Ramos (cell line): ENCODE data around the gene TAF3.

Experiments used
- in situ Hi-C: fragments of 300-500 bp; cut with MboI; formaldehyde crosslinking; loops from one replicate; pipeline ENCODE4 v1.14.3; 2022; ENCODE audit warnings: low sequenced_read_pairs; ENCODE audit not compliant: unreplicated experiment

The TAF3 gene

DNA sequence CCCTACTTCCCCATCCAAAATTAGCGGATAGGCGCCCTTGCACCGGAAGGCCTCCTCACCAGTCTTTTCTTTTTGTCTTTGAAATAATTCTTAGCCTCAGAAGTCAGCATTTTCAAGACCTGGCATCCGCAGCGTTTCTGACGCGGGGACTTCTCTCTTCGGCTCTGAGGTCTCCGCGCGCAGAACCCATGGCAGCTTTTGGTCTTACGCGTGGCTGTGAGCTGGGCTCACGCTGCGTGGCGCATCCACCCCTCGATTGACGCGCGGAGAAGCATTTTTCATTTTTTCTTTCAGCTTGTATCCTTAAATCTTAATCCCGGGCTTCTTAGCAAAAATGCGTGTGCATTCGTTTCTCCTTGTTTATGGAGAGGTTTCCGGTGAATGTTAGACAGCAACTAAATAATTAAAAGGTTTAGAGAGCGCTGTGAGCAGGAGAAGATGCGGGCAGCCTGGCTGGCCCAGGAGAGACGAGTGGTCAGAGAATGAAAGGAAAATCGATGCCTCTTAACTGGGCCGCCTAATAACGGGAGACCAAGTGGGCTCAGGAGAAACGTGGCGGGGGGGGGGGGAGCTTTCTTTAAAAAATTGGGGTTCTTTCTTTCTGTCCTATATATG is 234.1 kb downstream of the TAF3 start:
- in situ Hi-C loops, result no loop called here

DNA sequence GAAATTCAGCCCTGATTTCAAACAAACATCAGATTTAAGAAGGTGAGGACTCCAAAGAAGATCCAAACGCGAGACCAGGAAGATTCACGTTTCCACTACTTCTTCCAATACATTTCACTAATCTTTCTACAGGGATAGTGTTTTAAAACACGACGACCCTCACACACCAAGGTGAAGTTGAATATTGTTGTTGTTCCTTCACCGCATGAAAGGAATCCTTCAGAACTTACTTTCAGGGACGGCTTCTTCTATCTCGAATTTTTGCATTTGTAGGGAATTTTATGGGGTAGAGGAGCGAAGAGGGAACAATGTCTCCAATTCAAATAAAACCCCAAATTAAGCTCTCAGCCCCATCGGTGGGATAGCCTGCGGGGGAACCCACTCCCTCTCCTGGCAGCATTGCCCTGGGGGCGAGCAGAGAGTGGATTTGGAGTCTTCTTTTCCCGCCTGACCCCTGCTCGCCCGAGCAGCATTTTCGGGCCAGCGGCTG is 234.7 kb downstream of the TAF3 start:
- in situ Hi-C loops, result no loop called here

DNA sequence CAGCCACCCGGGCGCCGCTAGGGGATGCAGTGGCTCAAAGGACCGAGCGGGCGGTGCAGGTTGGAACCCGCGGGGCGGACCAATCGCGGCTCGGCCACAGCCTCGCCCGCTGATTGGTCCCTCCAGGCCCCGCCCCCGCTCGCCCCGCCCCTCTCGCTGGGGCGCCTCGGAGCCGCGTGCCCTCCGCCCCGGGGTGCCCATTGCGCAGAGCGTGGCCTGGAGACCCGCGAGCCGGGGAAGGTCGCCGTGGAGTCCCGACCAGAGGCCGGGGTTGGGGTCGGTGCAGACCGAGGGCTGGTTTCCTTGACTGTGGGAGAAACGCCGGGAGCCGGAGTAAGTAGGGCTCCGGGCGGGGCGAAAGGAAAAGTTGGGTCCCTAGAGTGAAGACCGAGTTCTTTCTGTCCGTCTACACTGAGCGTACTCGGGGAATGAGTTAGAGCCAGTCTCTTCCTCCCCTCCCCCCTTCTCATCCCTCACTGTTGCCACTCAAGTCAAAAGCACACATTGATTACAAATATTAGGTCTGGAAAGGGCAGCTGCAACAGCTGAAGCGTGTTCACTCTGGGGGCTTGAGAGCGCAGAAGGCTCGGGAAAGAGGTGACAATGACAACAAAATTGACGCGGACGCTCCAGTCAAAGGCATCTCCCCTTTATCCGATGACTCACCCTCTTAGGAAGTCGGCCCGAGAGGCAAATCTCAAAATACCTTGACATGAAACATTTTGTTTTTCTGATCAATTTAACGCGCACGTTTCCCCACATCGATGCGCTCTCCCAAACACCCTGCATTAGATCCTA is 235.3 kb downstream of the TAF3 start:
- in situ Hi-C loops, result no loop called here

DNA sequence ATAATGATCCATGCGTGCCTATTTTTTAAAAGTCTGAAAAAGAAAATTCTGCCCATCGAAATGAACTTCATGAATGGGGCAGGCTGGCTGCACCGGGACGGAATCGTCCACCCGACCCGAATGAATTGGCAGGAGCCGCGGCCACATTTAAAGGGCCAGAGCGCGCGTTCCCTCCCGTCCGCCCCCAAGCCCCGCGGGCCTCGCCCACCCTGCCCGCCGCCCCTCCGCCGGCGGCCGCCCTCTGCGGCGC is 235.9 kb downstream of the TAF3 start:
- in situ Hi-C loops, result no loop called here

DNA sequence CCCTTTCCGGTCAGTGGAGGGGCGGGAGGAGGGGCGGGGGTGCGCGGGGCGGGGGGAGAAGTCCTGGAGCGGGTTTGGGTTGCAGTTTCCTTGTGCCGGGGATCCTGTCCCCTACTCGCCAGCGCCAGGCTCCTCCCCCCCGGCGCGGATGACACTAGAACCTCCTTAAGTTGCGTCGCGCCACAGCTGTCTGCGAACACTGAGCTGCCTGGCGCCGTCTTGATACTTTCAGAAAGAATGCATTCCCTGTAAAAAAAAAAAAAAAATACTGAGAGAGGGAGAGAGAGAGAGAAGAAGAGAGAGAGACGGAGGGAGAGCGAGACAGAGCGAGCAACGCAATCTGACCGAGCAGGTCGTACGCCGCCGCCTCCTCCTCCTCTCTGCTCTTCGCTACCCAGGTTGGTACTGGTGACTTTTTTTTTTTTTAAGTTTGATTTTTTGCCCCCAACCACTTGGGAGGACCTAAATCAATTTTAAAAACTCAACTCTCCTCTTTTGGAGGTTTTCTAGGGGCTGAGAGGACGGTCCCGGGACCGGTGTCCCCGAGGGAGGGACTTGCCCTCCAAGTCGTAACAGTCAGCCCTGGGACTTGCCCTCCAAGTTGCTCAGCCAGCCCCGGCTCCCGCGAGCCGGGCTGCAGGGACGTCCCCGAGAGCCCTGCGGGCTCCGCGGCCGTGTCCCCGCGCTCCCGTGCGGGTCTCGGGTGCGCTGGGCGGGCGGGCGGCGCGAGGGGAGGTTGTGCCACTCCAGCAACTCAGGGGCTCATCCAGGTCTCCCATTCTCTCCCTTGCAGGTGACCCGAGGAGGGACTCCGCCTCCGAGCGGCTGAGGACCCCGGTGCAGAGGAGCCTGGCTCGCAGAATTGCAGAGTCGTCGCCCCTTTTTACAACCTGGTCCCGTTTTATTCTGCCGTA is 236.4 kb downstream of the TAF3 start, which contains the start of gene GATA3:
TSS of gene GATA3 (plus strand) at position 195 of the 914 bp plus-strand sequence. CDS start 968 bp downstream, outside the sequence.
- in situ Hi-C loops, result no loop called here

DNA sequence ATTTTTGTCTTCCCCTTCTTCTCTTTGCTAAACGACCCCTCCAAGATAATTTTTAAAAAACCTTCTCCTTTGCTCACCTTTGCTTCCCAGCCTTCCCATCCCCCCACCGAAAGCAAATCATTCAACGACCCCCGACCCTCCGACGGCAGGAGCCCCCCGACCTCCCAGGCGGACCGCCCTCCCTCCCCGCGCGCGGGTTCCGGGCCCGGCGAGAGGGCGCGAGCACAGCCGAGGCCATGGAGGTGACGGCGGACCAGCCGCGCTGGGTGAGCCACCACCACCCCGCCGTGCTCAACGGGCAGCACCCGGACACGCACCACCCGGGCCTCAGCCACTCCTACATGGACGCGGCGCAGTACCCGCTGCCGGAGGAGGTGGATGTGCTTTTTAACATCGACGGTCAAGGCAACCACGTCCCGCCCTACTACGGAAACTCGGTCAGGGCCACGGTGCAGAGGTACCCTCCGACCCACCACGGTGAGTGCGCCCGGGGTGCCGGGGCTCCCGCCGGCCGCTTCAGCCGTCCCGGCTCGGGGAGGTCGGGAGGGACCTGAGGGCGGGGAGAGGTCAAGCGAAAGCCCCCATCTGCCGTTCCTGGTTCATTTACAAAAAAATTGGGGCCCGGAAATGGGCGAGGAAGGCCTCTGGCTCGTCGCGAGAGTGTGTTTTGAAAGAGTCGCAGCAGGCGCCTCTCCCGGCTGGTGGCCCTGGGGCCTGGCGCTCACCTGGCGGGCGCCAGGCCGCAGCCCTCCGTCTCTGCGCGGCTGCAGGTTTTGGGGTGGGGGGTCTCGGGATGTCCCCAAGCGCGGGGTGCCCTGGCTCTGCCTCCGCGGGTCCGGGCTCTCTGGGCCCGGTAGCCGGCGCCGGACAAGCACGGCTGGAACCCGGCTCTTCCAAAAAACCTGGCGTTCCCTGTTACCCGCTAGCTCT is 237.4 kb downstream of the TAF3 start:
- in situ Hi-C loops, result no loop called here

DNA sequence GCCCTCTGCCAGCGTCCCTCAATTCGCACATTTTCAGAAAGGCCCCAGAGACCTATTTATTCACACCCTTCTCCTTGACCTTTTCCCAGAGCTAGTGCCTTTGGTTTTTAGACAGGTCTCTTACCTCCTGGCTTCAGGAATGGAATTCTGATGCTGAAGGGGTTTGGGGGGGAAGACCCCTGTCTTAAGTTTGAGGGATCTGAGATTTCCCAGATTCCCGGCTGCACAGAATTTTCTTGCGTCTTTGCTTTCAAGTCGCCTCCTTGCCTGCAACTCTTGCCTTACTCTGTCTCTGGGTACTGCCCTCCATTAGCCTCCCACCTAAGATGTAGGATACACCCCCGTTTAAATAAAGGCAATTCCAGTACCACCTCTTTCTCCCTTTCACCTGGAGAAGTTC is 238.1 kb downstream of the TAF3 start:
- in situ Hi-C loops, result no loop called here

DNA sequence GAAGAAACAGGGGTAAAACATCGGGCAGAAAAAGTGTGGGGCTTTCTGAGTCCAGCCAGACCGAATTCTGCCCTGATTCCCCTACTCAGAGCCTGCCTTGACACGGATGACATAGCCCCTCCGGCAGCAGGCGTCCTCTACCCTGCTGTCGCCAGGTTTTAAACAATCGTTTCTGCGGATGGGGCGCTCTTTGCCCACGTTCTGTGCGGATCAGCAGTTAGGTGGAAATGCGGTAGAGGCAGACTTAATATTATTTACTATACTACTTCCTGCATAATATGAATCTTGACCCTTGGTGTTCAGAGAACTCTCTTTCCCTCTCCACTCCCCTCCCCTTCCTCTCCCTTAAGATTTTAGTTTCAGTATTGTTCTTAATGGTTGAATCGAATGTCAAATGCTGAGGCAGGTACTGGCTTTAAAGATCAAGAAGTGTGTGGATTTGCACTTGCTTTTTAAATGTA is 238.6 kb downstream of the TAF3 start:
- in situ Hi-C loops, result no loop called here

DNA sequence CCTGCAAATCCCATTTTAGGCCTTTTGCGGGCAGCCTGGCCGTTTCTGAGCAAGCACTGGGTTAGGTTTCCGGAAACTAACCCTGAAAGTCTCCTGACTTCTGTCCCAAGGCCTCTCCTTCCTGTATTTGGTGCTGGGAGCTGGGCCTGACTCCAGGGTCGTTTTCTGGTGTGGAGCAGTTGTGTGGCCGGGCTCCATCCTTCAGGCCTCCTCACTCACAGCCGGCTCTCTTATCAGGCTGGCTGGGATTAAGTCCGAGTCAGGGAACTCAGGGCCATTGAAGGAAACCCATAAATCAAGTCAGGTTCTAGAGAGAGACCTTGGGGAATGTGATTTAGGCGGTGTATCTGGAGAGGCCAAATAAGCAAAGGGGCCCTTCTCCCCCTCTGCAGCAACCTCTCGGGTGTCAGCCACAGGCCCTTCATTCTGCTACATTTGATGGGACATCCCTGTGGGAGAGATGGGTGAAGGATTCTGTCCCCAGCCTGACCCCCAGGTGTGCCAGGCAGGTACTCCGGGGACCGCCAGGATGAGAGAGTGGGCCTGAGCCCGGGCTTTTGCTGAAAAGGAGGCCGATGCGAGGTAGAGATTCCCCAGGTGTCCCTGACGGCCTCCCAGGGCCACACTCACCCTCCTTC is 239.4 kb downstream of the TAF3 start:
- in situ Hi-C loops, result no loop called here

DNA sequence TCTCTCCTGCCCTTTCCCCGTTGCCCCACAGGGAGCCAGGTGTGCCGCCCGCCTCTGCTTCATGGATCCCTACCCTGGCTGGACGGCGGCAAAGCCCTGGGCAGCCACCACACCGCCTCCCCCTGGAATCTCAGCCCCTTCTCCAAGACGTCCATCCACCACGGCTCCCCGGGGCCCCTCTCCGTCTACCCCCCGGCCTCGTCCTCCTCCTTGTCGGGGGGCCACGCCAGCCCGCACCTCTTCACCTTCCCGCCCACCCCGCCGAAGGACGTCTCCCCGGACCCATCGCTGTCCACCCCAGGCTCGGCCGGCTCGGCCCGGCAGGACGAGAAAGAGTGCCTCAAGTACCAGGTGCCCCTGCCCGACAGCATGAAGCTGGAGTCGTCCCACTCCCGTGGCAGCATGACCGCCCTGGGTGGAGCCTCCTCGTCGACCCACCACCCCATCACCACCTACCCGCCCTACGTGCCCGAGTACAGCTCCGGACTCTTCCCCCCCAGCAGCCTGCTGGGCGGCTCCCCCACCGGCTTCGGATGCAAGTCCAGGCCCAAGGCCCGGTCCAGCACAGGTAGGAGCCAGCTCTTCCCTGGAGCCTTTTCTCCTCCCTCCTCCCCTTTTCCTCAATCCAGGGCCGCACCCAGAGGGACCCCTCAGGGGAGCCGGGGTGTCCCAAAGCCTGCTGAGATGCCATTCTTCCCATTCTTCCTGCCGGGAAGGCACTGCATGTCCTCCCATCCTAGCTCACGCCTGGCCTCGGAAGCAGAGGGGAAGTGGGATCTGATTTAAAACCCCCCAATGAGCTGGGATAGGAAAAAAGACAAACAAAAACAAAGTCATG is 240.2 kb downstream of the TAF3 start:
- in situ Hi-C loops, result no loop called here

DNA sequence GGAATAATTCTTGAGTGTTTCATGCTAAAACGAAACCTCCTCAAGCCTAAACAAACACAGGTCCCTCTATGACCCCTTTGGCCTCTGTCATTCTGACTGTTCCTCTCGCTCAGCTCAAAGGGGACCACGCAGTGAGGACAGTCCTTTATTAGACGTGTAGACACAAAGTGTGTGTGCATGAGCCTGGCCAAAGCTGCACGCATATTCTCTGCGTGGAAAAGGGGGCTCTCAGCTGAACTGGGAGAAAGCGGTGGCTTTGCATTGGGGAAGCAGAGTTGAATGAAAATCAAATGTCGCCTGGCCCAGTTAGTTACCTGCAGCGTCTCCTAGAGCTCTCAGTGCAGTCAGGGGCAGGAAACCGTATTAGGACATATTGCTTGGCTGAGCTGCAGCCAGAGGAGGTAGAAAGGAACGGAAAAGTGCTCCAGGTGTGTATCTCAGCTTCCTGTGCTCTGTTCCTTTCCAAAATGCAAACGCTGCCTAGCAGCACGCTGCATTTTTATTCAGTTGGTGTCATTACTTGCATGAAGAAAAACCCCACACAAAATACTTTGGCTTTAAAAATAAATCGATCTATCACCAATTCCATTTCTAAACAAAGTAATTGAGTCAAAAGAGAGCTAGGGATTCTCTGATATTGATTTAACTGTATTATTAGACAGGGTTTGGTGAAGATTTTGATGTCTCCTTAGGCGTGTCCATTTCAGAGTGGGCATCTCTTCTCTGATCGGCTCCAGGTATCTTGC is 241.1 kb downstream of the TAF3 start:
- in situ Hi-C loops, result no loop called here

DNA sequence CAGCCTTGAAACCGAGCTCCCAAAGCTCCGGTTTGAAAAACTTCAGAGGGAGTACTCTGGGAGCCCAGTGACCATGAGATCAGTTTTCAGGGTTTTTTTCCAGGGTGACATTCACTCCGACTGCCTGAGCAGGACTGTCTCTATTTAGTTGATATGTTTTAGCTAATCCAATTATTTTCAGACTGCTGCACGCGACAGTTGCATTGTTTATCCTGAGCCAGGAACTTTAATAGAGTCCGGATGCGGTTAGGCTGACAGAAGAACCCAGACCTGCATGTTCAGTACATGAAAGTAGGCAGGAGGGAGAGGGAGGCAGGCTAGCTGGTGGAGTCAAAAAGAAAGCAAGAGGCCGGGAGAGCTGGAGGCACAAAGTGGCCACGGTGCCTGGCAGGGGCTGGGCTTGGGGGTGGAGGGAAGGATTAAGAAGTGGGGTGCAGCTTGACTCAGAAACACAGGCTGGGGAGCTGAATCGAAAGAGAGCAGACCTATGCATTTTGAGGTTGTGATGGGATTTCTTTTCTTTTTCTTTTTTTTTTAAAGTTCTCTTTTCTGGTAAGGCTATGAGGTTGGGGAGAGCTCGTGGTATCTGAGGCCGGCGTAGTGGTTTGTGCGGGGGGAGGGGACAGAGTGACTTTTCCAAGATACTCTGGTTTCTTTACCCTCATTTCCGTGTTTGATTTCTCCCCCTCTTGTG is 241.9 kb downstream of the TAF3 start:
- in situ Hi-C loops, result no loop called here

DNA sequence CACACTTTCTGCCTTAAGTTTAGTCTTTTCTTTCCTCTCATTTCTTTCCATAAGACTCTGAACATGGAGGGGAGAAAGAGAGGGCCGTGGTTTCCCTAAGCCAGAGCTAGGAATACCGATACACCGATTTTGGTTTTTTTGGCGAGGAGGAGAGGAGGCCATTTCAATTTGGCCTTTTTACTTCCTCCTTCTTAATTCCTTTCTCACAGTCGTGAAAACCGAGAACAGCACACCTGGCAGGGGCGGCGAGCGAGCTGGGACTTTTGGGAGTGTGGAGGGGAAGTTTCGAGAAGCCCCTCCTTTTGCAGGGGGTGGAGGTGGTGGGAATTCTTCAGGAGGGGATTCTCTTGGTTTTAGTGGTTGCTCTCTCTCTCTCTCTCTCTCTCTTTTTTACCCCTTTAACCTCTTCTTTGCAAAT is 242.4 kb downstream of the TAF3 start:
- in situ Hi-C loops, result no loop called here

DNA sequence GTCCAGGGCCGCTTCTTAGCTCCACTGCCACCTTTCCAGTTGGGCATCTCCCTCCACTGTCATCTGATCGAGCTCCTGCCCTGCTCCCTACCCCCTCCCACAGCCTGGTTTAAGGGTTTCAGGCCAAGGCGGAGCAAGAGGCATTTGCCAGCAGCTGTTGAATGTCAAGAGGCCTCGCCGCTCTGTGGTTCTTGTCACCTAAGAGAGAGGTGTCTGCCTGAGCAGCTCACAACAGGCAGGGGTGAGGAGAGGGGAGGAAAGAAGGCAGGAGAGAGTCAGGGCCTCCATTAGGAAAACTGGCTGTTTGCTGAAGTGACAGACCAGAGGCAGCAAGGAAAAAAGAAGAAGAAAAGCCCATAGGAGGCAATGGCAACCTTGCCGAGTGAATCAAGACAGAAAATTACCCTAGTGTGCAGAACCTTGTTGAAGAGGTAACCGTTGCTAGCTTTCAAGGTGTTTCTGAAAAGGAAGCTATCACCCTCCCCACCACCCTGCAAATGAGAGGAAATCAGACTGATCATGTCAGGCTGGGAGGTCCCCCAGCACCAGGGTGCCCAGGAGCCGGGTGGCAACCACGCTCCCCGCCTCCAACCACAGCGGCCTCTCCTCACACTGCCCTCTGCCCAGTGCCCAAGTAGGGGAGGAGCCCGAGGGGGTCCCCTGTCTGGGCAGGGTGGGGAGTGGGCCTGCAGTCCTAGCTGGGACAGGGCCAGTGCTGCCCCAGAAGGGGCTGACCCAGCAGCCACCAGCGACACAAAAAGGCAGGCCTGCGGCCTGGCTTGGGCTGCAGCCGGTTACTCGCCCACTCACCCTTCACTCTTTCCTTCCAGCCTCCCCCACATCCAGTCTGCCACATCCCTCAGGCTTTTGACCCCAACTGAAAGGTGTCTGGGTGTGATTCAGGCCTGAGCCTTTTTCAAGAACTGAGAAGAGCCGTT is 243.2 kb downstream of the TAF3 start:
- in situ Hi-C loops, result no loop called here

DNA sequence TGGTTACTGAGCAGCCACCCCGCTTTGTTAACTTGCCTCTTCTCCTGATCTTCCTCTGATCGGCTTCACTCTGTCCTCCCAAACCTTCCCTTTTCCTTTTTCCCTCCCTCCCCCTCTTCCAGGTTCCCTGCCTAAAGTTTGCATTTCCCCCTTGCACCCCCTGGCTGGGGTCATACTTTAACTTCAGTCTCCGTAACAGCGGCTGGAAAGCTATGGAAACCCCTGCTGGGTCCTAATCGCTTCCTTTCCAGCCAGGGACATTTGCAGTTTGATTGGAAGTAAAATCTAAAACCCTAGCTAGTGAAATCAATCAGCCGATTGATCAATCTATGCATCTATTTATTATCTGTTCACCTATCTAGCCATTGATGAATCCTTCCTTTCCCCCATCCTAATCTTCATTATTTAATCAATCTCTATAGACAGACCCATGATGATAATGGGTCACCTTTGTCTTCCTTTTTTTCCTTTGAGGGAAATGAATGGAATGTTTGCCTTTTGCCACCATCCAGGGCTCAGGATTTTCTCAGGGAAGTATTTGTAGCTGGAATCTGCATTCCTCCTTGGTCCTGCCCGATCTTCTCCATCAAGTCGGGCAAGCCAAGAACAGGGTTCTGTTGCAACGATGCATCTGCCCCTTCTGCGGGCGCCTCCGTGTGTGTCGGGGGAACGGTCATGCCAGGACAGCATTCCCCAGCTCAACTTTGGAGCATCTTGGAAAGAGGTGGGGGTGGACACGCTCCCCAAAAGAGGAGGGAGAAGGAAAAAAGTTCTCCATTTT is 245.0 kb downstream of the TAF3 start:
- in situ Hi-C loops, result no loop called here
